Stimulated activated CD8-positive, alpha-beta memory T cell treated with anti-CD3 and anti-CD28 coated beads, Interleukin-12 subunit alpha, Interleukin-12 subunit beta, amount 100 ng/mL, for 4 hours (primary cell): ENCODE data around the gene GMEB2.
"Not testable (repeated sequence)": the region's sequence is repeated elsewhere in the genome, so short reads cannot be mapped to it uniquely, and the experiment has no call there.

Experiments used
- DNase-seq: peaks from one replicate; pipeline ENCODE4 v3.0.0-alpha.2; 2020; ENCODE audit warnings: low read depth

The GMEB2 gene

GRCh38 chr20:63657260-63657936 lies 30.5 kb upstream of the GMEB2 start:
- DNase-seq: no peak

- no peak for DNase-seq
Measured at GRCh38 chr20:63656451-63656850, 29.6 kb upstream of the GMEB2 start.

- DNase-seq: no peak
Measured at GRCh38 chr20:63655249-63655648, 28.3 kb upstream of the GMEB2 start.

- no peak for DNase-seq
Measured at GRCh38 chr20:63653974-63654668, 27.2 kb upstream of the GMEB2 start.

- peak; percentile 43 for DNase-seq
Measured at GRCh38 chr20:63653041-63653973, 26.4 kb upstream of the GMEB2 start, which contains the start of gene STMN3. Gene STMN3, minus strand, starts transcription at chr20:63653424. Its CDS starts 79 bp downstream, at chr20:63653345.

- DNase-seq: peak; percentile 39
Measured at GRCh38 chr20:63652192-63652980, 25.5 kb upstream of the GMEB2 start.

- DNase-seq: no peak
Measured at GRCh38 chr20:63651942-63652191, 25.0 kb upstream of the GMEB2 start.

DNA sequence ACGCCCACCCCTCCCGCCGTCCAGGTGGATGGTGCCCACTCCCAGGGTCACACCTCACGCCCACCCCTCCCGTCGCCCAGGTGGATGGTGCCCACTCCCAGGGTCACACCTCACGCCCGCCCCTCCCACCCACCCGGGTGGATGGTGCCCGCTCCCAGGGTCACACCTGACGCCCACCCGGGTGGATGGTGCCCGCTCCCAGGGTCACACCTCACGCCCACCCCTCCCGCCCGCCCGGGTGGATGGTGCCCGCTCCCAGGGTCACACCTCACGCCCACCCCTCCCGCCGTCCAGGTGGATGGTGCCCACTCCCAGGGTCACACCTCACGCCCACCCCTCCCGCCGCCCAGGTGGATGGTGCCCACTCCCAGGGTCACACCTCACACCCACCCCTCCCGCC lies 23.6 kb upstream of the GMEB2 start:
- DNase-seq: not testable (repeated sequence)

- DNase-seq: no peak
Measured at GRCh38 chr20:63648895-63649589, 22.1 kb upstream of the GMEB2 start.

- no peak for DNase-seq
Measured at GRCh38 chr20:63648190-63648589, 21.3 kb upstream of the GMEB2 start.

DNA sequence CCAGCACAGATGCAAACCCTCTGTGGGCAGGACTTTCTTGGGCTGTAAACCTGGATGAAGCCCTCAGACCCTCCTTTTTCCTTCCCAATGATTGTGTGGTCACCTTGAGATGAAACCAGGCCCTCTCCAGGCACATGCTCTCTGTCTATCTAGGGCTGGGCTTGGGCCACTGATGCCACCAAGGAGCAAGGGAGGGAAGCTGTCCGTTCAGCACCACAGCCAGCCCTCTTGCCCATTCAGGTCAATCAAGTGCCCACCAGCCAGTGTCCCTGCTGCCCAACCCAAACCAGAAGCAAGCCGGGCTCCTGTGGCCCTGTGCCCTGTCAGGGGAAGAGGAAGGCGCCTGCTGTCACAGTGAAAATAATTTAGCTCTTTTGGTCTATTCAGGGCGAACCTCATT lies 18.3 kb upstream of the GMEB2 start:
- no peak for DNase-seq

- DNase-seq: no peak
Measured at GRCh38 chr20:63643946-63644345, 17.0 kb upstream of the GMEB2 start.

- no peak for DNase-seq
Measured at GRCh38 chr20:63643499-63643898, 16.6 kb upstream of the GMEB2 start.

GRCh38 chr20:63642527-63643247 lies 15.8 kb upstream of the GMEB2 start:
- no peak for DNase-seq

GRCh38 chr20:63641792-63642523 lies 15.1 kb upstream of the GMEB2 start:
- peak; percentile 95 for DNase-seq

DNA sequence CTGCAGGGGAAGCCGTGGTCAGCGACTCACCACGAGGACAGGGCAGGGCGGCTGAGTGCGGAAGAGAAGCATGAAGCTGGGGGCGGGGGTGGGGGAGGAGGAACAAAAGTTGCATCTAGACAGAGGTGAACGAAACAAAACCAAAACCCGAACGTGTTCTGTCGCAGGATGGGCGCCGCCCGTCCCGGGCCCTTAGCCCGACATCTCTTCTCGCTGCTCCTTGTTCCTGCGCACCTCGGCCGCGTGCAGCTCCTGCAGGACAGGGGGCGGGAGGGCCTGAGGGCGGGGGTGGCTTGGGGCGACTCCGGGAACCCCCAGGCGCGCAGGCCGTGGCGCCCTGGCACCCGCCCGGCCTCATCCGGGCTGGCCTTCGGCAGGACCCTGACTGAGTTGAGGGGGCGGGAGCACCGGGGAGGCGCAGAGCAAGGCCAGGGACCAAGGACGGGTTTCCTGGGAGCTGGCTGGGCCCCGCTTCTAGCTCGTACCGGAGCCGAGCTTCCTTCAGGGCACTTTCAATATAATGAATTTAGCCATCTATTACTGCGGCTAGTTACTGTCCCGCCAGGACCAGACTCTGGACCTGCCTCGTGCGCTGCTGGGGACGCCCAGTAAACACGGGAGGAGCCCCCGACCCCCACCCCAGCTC lies 14.4 kb upstream of the GMEB2 start:
- DNase-seq: peak; percentile 40

- DNase-seq: not testable (repeated sequence)
Measured at GRCh38 chr20:63640686-63641085, 13.8 kb upstream of the GMEB2 start.

DNA sequence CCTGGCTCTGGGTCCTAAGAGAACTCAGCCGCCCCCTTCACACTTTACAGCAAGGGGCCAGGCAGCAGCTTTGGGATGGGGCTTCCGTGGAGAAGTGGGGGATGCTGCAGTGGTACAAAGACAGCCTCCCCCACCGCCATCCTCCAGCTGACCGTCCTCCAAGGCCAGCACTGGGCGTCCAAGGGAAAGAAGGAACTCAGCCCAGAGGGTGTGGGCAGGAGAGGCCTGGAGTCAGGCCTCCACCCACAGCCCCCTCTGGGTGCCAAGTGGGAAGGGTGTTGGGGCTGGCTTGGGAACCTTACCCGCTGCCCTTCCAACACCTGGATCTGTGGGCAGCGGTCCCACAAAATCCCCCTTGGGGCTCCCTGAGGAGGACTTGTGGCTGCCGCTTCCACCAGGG lies 13.2 kb upstream of the GMEB2 start:
- no peak for DNase-seq
